GM23338 (cell line): ENCODE data around the gene HSPB8. TPM values are rescaled to one million over a fixed set of nuclear protein-coding genes. Genes with fewer than 3 reads are reported as not detected.

Experiments
- ATAC-seq: fragments of 200-7000 bp; cut with Tn5 transposase; 3 replicates; pipeline ENCODE4 v1.9.1; 2020
- DNase-seq: peaks from one replicate; pipeline ENCODE4 v3.0.0-alpha.2; 2015; ENCODE audit warnings: low spot score
- H2AFZ ChIP-seq: fragments of 200-600 bp; sonication (generic); 2 replicates; pipeline ENCODE4 v1.8.0; 2016; ENCODE audit warnings: antibody characterized with exemption, mild to moderate bottlenecking, moderate library complexity
- H3F3A ChIP-seq: fragments of 200-600 bp; sonication (generic); replicated peaks from 2 replicates; pipeline ENCODE4 v1.8.0; 2017; ENCODE audit warnings: antibody characterized with exemption, mixed run types, low read depth
- H3K27ac ChIP-seq: fragments of 200-600 bp; sonication (generic); 2 replicates; pipeline ENCODE4 v1.6.1; 2016; ENCODE audit warnings: low read depth
- H3K27me3 ChIP-seq: fragments of 200-600 bp; sonication (generic); 2 replicates; pipeline ENCODE4 v1.8.0; 2016; ENCODE audit warnings: mild to moderate bottlenecking, mixed run types, moderate library complexity; ENCODE audit not compliant: insufficient read depth
- H3K36me3 ChIP-seq: fragments of 200-600 bp; sonication (generic); 2 replicates; pipeline ENCODE4 v1.8.0; 2016; ENCODE audit warnings: mild to moderate bottlenecking; ENCODE audit not compliant: insufficient read depth
- H3K4me1 ChIP-seq: fragments of 200-600 bp; sonication (generic); 2 replicates; pipeline ENCODE4 v1.8.0; 2016; ENCODE audit warnings: mild to moderate bottlenecking, moderate library complexity; ENCODE audit not compliant: insufficient read depth
- H3K4me2 ChIP-seq: fragments of 200-600 bp; sonication (generic); 2 replicates; pipeline ENCODE4 v1.7.1; 2017; ENCODE audit warnings: mixed run types
- H3K4me3 ChIP-seq: fragments of 200-600 bp; sonication (generic); 2 replicates; pipeline ENCODE4 v1.6.1; 2016; ENCODE audit warnings: mixed run types
- H3K79me2 ChIP-seq: fragments of 200-600 bp; sonication (generic); replicated peaks from 2 replicates; pipeline ENCODE4 v1.8.0; 2017; ENCODE audit warnings: mild to moderate bottlenecking; ENCODE audit not compliant: insufficient read depth
- H3K9me2 ChIP-seq: fragments of 200-600 bp; sonication (generic); 2 replicates; pipeline ENCODE4 v1.8.0; 2017; ENCODE audit not compliant: insufficient read depth
- H4K20me1 ChIP-seq: fragments of 200-600 bp; sonication (generic); replicated peaks from 2 replicates; pipeline ENCODE4 v1.8.0; 2017; ENCODE audit warnings: mild to moderate bottlenecking; ENCODE audit not compliant: insufficient read depth
- H3K27ac Mint-ChIP-seq: 2 replicates; pipeline ENCODE4 v1.8.0; 2020; ENCODE audit warnings: inconsistent platforms, mild to moderate bottlenecking, moderate library complexity, mixed read lengths
- H3K27me3 Mint-ChIP-seq: 3 replicates; pipeline ENCODE4 v1.8.0; 2022; ENCODE audit warnings: low read depth, mild to moderate bottlenecking, moderate library complexity, mixed read lengths, inconsistent platforms; ENCODE audit not compliant: insufficient read depth, poor library complexity
- H3K36me3 Mint-ChIP-seq: 3 replicates; pipeline ENCODE4 v1.8.0; 2021; ENCODE audit warnings: low read depth, mild to moderate bottlenecking, inconsistent platforms, moderate library complexity, mixed read lengths
- H3K4me1 Mint-ChIP-seq: 3 replicates; pipeline ENCODE4 v1.8.0; 2020; ENCODE audit warnings: mild to moderate bottlenecking, inconsistent platforms, mixed read lengths
- H3K4me3 Mint-ChIP-seq: 3 replicates; pipeline ENCODE4 v1.8.0; 2021; ENCODE audit warnings: moderate library complexity, mild to moderate bottlenecking, inconsistent platforms, mixed read lengths
- H3K9me3 Mint-ChIP-seq: 3 replicates; pipeline ENCODE4 v1.8.0; 2020; ENCODE audit warnings: moderate library complexity, mild to moderate bottlenecking, inconsistent platforms, mixed read lengths
- CREB1 ChIP-seq: fragments of 250-450 bp; sonication (Bioruptor Pico); IDR thresholded peaks from 2 replicates; pipeline ENCODE4 v1.5.0; 2020; ENCODE audit warnings: low read depth, mild to moderate bottlenecking, moderate library complexity
- CTCF ChIP-seq, 2 experiments: fragments of 200-600 bp in 1 of 2; sonication (generic) in 1 of 2; conservative IDR thresholded peaks; 2 replicates each; pipeline versions ENCODE4 v1.5.1 to v1.6.1; 2016 to 2017; ENCODE audit warnings: antibody characterized with exemption in 2 of 2, low read depth in 2 of 2, mild to moderate bottlenecking in 2 of 2, moderate library complexity in 1 of 2
- ETS1 ChIP-seq: IDR thresholded peaks from 2 replicates; pipeline ENCODE4 v1.6.1; 2016; ENCODE audit warnings: antibody characterized with exemption
- EZH2phosphoT487 ChIP-seq: fragments of 200-600 bp; sonication (generic); IDR thresholded peaks from one replicate; pipeline ENCODE4 v1.8.1; 2018; ENCODE audit warnings: antibody characterized with exemption; ENCODE audit not compliant: unreplicated experiment
- JUNB ChIP-seq: IDR thresholded peaks from one replicate; pipeline ENCODE4 v1.6.1; 2016; ENCODE audit warnings: antibody characterized with exemption; ENCODE audit not compliant: unreplicated experiment
- NANOG ChIP-seq: IDR thresholded peaks from 2 replicates; pipeline ENCODE4 v1.6.1; 2016; ENCODE audit warnings: antibody characterized with exemption, borderline replicate concordance
- POLR2AphosphoS5 ChIP-seq: IDR thresholded peaks from 2 replicates; pipeline ENCODE4 v1.6.1; 2016; ENCODE audit warnings: antibody characterized with exemption, low read depth
- REST ChIP-seq: IDR thresholded peaks from one replicate; pipeline ENCODE4 v1.6.1; 2018; ENCODE audit warnings: antibody characterized with exemption; ENCODE audit not compliant: unreplicated experiment
- STAT1 ChIP-seq: IDR thresholded peaks from one replicate; pipeline ENCODE4 v1.6.1; 2016; ENCODE audit warnings: antibody characterized with exemption; ENCODE audit not compliant: unreplicated experiment
- ZNF114 ChIP-seq: fragments of 250-450 bp; sonication (Bioruptor Pico); IDR thresholded peaks from 2 replicates; pipeline ENCODE4 v1.5.0; 2020; ENCODE audit warnings: mild to moderate bottlenecking, moderate library complexity
- polyA plus RNA-seq: library from polyadenylated mRNA; unstranded; fragments of >200 nt; fragmentation: Nextera tagmentation; extraction: Ambion mirVana; gene quantifications from 2 replicates; pipeline ENCODE4 v1.2.1, GENCODE V29; 2016
- total RNA-seq: library from RNA; depleted of rRNA; stranded (reverse); fragments of >200 nt; shearing (Covaris generic); gene quantifications from 2 replicates; pipeline ENCODE4 v1.2.3, GENCODE V29; 2014

The HSPB8 gene
- total and polyA plus RNA-seq, 2 experiments from 2014 or later, result 3.5 to 4.8 TPM

- no peak for TF ChIP-seq REST
- TF ChIP-seq CREB1 (CRISPR knock-in tag), result no peak
- TF ChIP-seq CTCF (conservative IDR thresholded peaks at IDR 0.05; ENCODE audit: low read depth in 2 of 2), result no peak
- no peak for TF ChIP-seq NANOG
- no peak for TF ChIP-seq ETS1
- no peak for TF ChIP-seq JUNB
- no peak for TF ChIP-seq STAT1
- no peak for TF ChIP-seq EZH2phosphoT487
Observed at GRCh38 chr12:119230807-119231206, 52.1 kb downstream of the HSPB8 start (continued).

GRCh38 chr12:119231774-119232173 lies 53.0 kb downstream of the HSPB8 start:
- H3K4me3 Mint-ChIP-seq, result no peak overlapping the region
- H3K27ac Mint-ChIP-seq, result no peak overlapping the region
- Histone ChIP-seq H3K9me2 (no peaks in the 10 kb centered on the region; the same call in 1 of the 2 replicates), H2AFZ (no peak overlapping the region), H4K20me1 (no peaks in the 10 kb centered on the region), H3K36me3 (no peaks in the 10 kb centered on the region), H3K79me2 (no peaks in the 10 kb centered on the region), H3K4me1 (peaks cover 17% of the 10 kb centered on the region), H3K4me2 (no peak overlapping the region), H3F3A (0 out of 2 replicates have a peak, but pooled peaks cover 6% of the 10 kb centered on the region), H3K4me3 (no peak overlapping the region), H3K27me3 (no peaks in the 10 kb centered on the region), H3K27ac (no peak overlapping the region)
- no peaks in the 10 kb centered on the region for H3K36me3 Mint-ChIP-seq
- TF ChIP-seq EZH2phosphoT487, result no peak
- TF ChIP-seq ZNF114 (CRISPR knock-in tag), result no peak
- no peak for TF ChIP-seq POLR2AphosphoS5
- ATAC-seq, result no peak
- H3K4me1 Mint-ChIP-seq, result peaks cover 45% of the 10 kb centered on the region
- peaks cover 3% of the 10 kb centered on the region; the same call in 2 of the 3 replicates for H3K9me3 Mint-ChIP-seq
- peaks cover 21% of the 10 kb centered on the region for H3K27me3 Mint-ChIP-seq
- DNase-seq, result no peak
